Neural progenitor cell (in vitro differentiated cells): ENCODE data around the gene ADRA2C.

ENCODE experiments used
- EZH2 ChIP-seq: fragments of 200-600 bp; sonication (generic); IDR thresholded peaks from 2 replicates; pipeline ENCODE4 v1.6.1; 2017; ENCODE audit warnings: antibody characterized with exemption, mild to moderate bottlenecking, moderate library complexity
- EZH2phosphoT487 ChIP-seq: fragments of 200-600 bp; sonication (generic); IDR thresholded peaks from 2 replicates; pipeline ENCODE4 v1.6.1; 2017; ENCODE audit warnings: antibody characterized with exemption
- TF ChIP-seq, protein P1 (sequence below): fragments of 200-600 bp; sonication (generic); IDR thresholded peaks from 2 replicates; pipeline ENCODE4 v1.5.1; 2017; ENCODE audit warnings: antibody characterized with exemption, mild to moderate bottlenecking

DNA sequence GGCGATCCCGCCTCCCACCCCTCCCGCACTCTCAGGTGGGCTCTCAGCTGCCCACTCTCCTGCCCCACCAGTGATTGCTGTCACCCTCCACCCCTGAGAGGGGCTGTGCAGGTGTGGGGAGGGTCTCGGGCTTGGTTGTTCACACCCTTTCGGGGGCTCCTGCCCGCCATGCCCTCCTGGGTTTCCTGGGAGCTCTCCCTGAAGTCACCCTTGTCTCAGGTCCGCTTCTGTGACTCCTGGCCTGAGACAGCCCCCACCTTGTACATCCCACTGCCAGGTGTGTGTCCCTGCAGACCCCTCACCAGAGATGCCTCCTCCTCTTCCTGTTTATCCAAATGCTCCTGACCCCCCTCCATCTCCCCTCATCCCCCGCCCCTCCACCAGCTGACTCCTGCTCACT, 37.8 kb downstream of the ADRA2C start:
- TF ChIP-seq EZH2 (no peak), EZH2phosphoT487 (no peak)
- TF ChIP-seq, protein P1, sequence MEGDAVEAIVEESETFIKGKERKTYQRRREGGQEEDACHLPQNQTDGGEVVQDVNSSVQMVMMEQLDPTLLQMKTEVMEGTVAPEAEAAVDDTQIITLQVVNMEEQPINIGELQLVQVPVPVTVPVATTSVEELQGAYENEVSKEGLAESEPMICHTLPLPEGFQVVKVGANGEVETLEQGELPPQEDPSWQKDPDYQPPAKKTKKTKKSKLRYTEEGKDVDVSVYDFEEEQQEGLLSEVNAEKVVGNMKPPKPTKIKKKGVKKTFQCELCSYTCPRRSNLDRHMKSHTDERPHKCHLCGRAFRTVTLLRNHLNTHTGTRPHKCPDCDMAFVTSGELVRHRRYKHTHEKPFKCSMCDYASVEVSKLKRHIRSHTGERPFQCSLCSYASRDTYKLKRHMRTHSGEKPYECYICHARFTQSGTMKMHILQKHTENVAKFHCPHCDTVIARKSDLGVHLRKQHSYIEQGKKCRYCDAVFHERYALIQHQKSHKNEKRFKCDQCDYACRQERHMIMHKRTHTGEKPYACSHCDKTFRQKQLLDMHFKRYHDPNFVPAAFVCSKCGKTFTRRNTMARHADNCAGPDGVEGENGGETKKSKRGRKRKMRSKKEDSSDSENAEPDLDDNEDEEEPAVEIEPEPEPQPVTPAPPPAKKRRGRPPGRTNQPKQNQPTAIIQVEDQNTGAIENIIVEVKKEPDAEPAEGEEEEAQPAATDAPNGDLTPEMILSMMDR: no peak
